NB4 (cell line): Measurements from ENCODE around the gene KMT2C.

ENCODE experiments used
- DNase-seq: peaks from one replicate; pipeline ENCODE4 v3.0.0; 2010; ENCODE audit warnings: low read depth
- H3K4me3 ChIP-seq: one replicate; pipeline ENCODE4 v1.5.1; 2011; ENCODE audit warnings: mild to moderate bottlenecking, low read depth, low read length, moderate library complexity
- CTCF ChIP-seq: IDR thresholded peaks from one replicate; pipeline ENCODE4 v1.5.1; 2012; ENCODE audit warnings: low read depth, low read length
- MAX ChIP-seq: IDR thresholded peaks from 2 replicates; pipeline ENCODE4 v1.6.1; 2011; ENCODE audit warnings: low read depth, low read length
- MYC ChIP-seq: IDR thresholded peaks from 2 replicates; pipeline ENCODE4 v1.6.1; 2011; ENCODE audit warnings: low read depth, low read length
- POLR2A ChIP-seq: IDR thresholded peaks from 2 replicates; pipeline ENCODE4 v1.6.1; 2011; ENCODE audit warnings: mild to moderate bottlenecking; ENCODE audit not compliant: insufficient read length; ENCODE audit errors: extremely low read depth

KMT2C gene

DNA sequence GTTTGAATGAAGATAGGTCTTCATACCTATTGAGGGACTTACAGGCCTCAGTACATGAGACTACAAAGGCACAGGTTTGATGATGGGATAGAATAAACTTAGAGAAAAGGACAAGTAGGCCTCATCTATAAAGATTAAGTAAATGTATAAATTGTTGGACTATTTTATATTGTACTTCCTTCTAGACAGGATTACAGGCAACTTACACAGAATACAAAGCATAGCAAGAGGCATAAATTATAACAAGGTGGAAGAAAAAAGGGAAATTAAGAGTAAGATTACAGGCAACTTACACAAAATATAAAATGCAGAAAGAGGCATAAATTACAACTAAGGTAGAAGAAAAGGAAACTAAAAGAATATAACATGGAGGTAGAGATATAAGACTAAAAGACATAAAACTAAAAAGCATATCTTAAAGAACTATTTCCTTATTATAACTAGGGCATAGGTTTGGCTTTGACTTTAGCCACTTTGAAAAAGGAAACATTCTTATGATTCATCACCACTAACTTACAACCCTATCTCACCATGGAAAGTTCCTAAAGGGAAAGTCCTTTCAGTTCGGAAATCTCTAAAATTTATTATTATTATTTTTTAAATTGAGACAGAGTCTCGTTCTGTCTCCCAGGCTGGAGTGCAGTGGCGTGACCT is 257.3 kb downstream of the KMT2C start:
- no peak overlapping the region for H3K4me3 ChIP-seq
- DNase-seq = no peak
- no peak for TF ChIP-seq MAX
- TF ChIP-seq MYC = no peak
- TF ChIP-seq CTCF = no peak
- TF ChIP-seq POLR2A = no peak

GRCh38 chr7:152177681-152178404 is 258.0 kb downstream of the KMT2C start:
- DNase-seq = no peak
- no peak overlapping the region for H3K4me3 ChIP-seq
- no peak for TF ChIP-seq MYC
- TF ChIP-seq CTCF = no peak
- no peak for TF ChIP-seq POLR2A
- TF ChIP-seq MAX = no peak

- no peak overlapping the region for H3K4me3 ChIP-seq
- DNase-seq = no peak
- no peak for TF ChIP-seq POLR2A
- TF ChIP-seq CTCF = no peak
- no peak for TF ChIP-seq MAX
- no peak for TF ChIP-seq MYC
Observed at GRCh38 chr7:152176797-152177196, 259.0 kb downstream of the KMT2C start.

GRCh38 chr7:152173372-152174070 is 262.3 kb downstream of the KMT2C start:
- TF ChIP-seq CTCF = no peak
- TF ChIP-seq MYC = no peak
- no peak for TF ChIP-seq POLR2A
- TF ChIP-seq MAX = no peak
- DNase-seq = no peak

DNA sequence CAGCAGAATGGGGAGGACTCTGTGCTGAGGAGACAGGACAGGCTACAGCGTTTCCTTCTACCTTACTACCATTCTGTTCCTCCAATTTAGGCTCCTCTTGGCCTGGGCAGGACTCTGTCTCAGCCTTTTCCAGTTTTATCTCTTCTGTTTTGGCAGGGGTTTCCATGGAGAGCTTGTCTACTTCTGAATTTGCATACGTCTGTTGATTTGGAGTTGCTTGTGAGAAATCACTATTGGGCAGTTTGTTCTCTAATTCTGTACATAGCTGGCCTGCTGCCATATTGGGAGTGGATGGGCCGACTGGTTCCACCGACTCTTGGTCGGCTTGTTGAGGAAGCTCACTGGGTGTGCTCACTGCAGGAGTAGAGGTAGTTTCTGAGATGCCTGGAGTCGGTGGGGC is 273.5 kb downstream of the KMT2C start:
- H3K4me3 ChIP-seq = no peak overlapping the region
- TF ChIP-seq POLR2A (no peak), CTCF (no peak), MAX (no peak), MYC (no peak)
- DNase-seq = no peak

More at GRCh38 chr7:152173372-152174070, 262.3 kb downstream of the KMT2C start:
- H3K4me3 ChIP-seq = no peak overlapping the region
